Mesodermal cell (in vitro differentiated cells): ENCODE results near the gene ZNF862.

ENCODE experiments used
- H3K27ac ChIP-seq: 2 replicates; pipeline ENCODE4 v1.7.0; 2013; ENCODE audit warnings: mild to moderate bottlenecking, low read depth, low read length, moderate library complexity; ENCODE audit not compliant: severe bottlenecking
- H3K36me3 ChIP-seq: 2 replicates; pipeline ENCODE4 v1.7.1; 2013; ENCODE audit warnings: mild to moderate bottlenecking, low read length, moderate library complexity; ENCODE audit not compliant: control insufficient read depth, insufficient read depth
- H3K4me1 ChIP-seq: one replicate; pipeline ENCODE4 v1.7.1; 2013; ENCODE audit warnings: mild to moderate bottlenecking, low read length; ENCODE audit not compliant: insufficient read depth, control insufficient read depth, poor library complexity, severe bottlenecking
- H3K4me3 ChIP-seq: 2 replicates; pipeline ENCODE4 v1.7.0; 2013; ENCODE audit warnings: low read length, control low read depth, mild to moderate bottlenecking; ENCODE audit not compliant: insufficient read depth, poor library complexity, severe bottlenecking; ENCODE audit errors: extremely low read depth
- H3K9me3 ChIP-seq: 2 replicates; pipeline ENCODE4 v1.7.1; 2013; ENCODE audit warnings: mild to moderate bottlenecking, low read length, moderate library complexity; ENCODE audit not compliant: control insufficient read depth
- WGBS, 2 experiments: methylation state at CpG; one replicate each; pipeline ENCODE4 v1.1.5; 2013; ENCODE audit warnings: missing lambda C conversion rate in 2 of 2; ENCODE audit not compliant: insufficient coverage in 2 of 2; 5-methylcytosine and 5-hydroxymethylcytosine counted together

Gene ZNF862

GRCh38 chr7:149832332-149833041, 5.7 kb upstream of the ZNF862 start:
- Histone ChIP-seq H3K9me3 (no peaks in the 10 kb centered on the region), H3K27ac (no peak overlapping the region), H3K4me3 (no peak overlapping the region), H3K4me1 (no peaks in the 10 kb centered on the region), H3K36me3 (no peaks in the 10 kb centered on the region)
- 78 to 87% methylated on average over 9 of the region's 13 CpGs for WGBS, 2 experiments

- no peak overlapping the region for H3K4me3 ChIP-seq
- WGBS, 2 experiments, result 85 to 86% methylated on average over 8 to 12 of the region's 12 CpGs
- H3K27ac ChIP-seq, result no peak overlapping the region
- no peaks in the 10 kb centered on the region for H3K36me3 ChIP-seq
- H3K4me1 ChIP-seq, result no peaks in the 10 kb centered on the region
- H3K9me3 ChIP-seq, result no peaks in the 10 kb centered on the region
Measured at GRCh38 chr7:149833495-149834130, 4.6 kb upstream of the ZNF862 start.

- Histone ChIP-seq H3K4me3 (no peak overlapping the region), H3K36me3 (no peaks in the 10 kb centered on the region), H3K9me3 (no peaks in the 10 kb centered on the region), H3K4me1 (no peaks in the 10 kb centered on the region), H3K27ac (no peak overlapping the region)
- WGBS, 2 experiments, result 90 to 93% methylated on average over 8 of the region's 8 CpGs
Measured at GRCh38 chr7:149834601-149835000, 3.6 kb upstream of the ZNF862 start.

- Histone ChIP-seq H3K9me3 (no peaks in the 10 kb centered on the region), H3K4me3 (no peak overlapping the region)
- 100% methylated on average over 1 of the region's 1 CpG; no CpG with 5 or more reads in 1 of the 2 experiments for WGBS, 2 experiments
Measured at GRCh38 chr7:149836434-149836833, 1.7 kb upstream of the ZNF862 start.

GRCh38 chr7:149837564-149838223, 481 bp upstream of the ZNF862 start:
- Histone ChIP-seq H3K27ac (no peak overlapping the region), H3K36me3 (no peaks in the 10 kb centered on the region), H3K4me3 (no peak overlapping the region), H3K4me1 (no peaks in the 10 kb centered on the region), H3K9me3 (no peaks in the 10 kb centered on the region)
- 25 to 45% methylated on average over 13 of the region's 17 CpGs for whole genome bisulfite sequencing, 2 experiments

More at GRCh38 chr7:149836434-149836833, 1.7 kb upstream of the ZNF862 start:
- Histone ChIP-seq H3K27ac (no peak overlapping the region), H3K36me3 (no peaks in the 10 kb centered on the region), H3K4me1 (no peaks in the 10 kb centered on the region)

- Histone ChIP-seq H3K4me3 (peak overlapping the region; percentile 80), H3K9me3 (no peaks in the 10 kb centered on the region), H3K36me3 (no peaks in the 10 kb centered on the region), H3K27ac (no peak overlapping the region), H3K4me1 (no peaks in the 10 kb centered on the region)
- WGBS, 2 experiments, result 24% methylated on average over 5 to 6 of the region's 6 CpGs
Measured at GRCh38 chr7:149838992-149839408, 825 bp downstream of the ZNF862 start.

GRCh38 chr7:149839933-149840332, 1.8 kb downstream of the ZNF862 start:
- H3K27ac ChIP-seq, result no peak overlapping the region
- H3K4me1 ChIP-seq, result no peaks in the 10 kb centered on the region
- 100% methylated on average over 1 of the region's 5 CpGs for WGBS, 2 experiments
- H3K9me3 ChIP-seq, result no peaks in the 10 kb centered on the region
- no peaks in the 10 kb centered on the region for H3K36me3 ChIP-seq
- H3K4me3 ChIP-seq, result no peak overlapping the region

GRCh38 chr7:149843566-149843965, 5.4 kb downstream of the ZNF862 start:
- 89 to 98% methylated on average over 3 to 7 of the region's 9 CpGs for WGBS, 2 experiments
- Histone ChIP-seq H3K4me3 (no peak overlapping the region), H3K27ac (no peak overlapping the region), H3K4me1 (no peaks in the 10 kb centered on the region), H3K36me3 (no peaks in the 10 kb centered on the region), H3K9me3 (no peaks in the 10 kb centered on the region)

GRCh38 chr7:149844445-149844844, 6.3 kb downstream of the ZNF862 start:
- Histone ChIP-seq H3K4me1 (no peaks in the 10 kb centered on the region), H3K36me3 (no peaks in the 10 kb centered on the region), H3K27ac (no peak overlapping the region), H3K9me3 (no peaks in the 10 kb centered on the region), H3K4me3 (no peak overlapping the region)
- 71 to 82% methylated on average over 5 to 6 of the region's 6 CpGs for WGBS, 2 experiments

- Histone ChIP-seq H3K4me1 (no peaks in the 10 kb centered on the region), H3K36me3 (no peaks in the 10 kb centered on the region), H3K9me3 (no peaks in the 10 kb centered on the region), H3K4me3 (no peak overlapping the region), H3K27ac (no peak overlapping the region)
- WGBS, 2 experiments, result 94 to 96% methylated on average over 4 to 5 of the region's 5 CpGs
Measured at GRCh38 chr7:149845257-149845980, 7.2 kb downstream of the ZNF862 start.
